ENCODE results near the gene SNX14. TPM values are rescaled to one million over a fixed set of nuclear protein-coding genes. Genes with fewer than 3 reads are reported as not detected.

SNX14 gene
- total and polyA plus RNA-seq, 2 of the 13 experiments (the other 11 are each of a cell fraction or from before 2014, with no cell fraction given): 83.5 to 112 TPM

DNA sequence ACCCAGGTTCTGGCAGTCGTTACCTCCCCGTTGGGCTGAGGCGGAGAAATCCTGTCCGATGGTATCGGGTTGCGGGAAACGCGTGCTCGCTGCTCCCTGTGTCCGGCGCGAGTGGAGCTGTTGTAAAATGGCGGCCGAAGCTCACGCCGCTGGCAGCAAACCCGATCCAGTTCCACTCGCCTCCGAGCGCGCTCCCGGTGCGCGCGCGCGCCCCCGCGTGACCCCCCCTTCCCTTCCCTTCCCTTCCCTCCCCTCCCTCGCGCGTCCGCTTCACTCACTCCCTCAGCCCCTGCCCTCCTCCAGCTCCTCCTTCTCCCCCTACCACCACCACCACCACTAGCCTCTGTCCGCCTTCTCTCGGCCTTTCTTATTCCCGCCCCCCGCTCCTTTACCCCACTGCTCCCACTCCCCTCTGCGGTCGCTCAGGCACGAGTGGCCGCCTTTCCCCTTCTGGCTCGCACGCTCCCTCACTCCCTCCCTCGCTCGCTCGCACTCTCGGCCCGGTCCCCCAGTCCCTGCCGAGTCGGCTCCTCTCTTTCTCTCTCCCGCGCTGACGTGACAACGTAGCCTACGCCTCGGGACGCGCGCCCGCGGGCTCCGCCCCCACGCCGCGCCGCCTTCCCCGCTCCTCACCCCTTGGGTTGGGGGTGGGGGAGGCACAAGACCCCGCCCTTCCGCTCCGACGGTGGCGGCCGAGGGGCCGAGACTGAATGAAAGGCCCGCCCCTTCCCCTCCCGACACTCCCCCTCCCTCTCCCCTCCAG, 49.3 kb upstream of the SNX14 start, which contains the start of gene SYNCRIP (continued):
- TF ChIP-seq, protein P1, sequence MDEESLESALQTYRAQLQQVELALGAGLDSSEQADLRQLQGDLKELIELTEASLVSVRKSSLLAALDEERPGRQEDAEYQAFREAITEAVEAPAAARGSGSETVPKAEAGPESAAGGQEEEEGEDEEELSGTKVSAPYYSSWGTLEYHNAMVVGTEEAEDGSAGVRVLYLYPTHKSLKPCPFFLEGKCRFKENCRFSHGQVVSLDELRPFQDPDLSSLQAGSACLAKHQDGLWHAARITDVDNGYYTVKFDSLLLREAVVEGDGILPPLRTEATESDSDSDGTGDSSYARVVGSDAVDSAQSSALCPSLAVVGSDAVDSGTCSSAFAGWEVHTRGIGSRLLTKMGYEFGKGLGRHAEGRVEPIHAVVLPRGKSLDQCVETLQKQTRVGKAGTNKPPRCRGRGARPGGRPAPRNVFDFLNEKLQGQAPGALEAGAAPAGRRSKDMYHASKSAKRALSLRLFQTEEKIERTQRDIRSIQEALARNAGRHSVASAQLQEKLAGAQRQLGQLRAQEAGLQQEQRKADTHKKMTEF (CRISPR knock-in tag; IDR thresholded peaks at IDR 0.05): peak; percentile 70
- TF ChIP-seq EHMT2 (IDR thresholded peaks at IDR 0.05; ENCODE audit: borderline replicate concordance, low read depth, low read length): no peak
- TF ChIP-seq ZBTB3 (CRISPR knock-in tag; IDR thresholded peaks at IDR 0.05; ENCODE audit: borderline replicate concordance, low read depth): 0 out of 2 replicates have a peak, but pooled peaks have one; percentile 14
- TF ChIP-seq TAF15 (IDR thresholded peaks at IDR 0.05; ENCODE audit: low read depth, low read length, poor library complexity, severe bottlenecking): peak; percentile 41
- TF ChIP-seq RORA (CRISPR knock-in tag; IDR thresholded peaks at IDR 0.05): no peak
- 0 out of 2 replicates have a peak, but pooled peaks have one; percentile 41 for TF ChIP-seq DNMT1 (CRISPR knock-in tag; IDR thresholded peaks at IDR 0.05)
- no peak for TF ChIP-seq ZKSCAN8 (CRISPR knock-in tag; IDR thresholded peaks at IDR 0.05; ENCODE audit: borderline replicate concordance)
- peak; percentile 41; the same call in 1 of the 2 replicates for TF ChIP-seq ZMYM3 (CRISPR knock-in tag; IDR thresholded peaks at IDR 0.05)
- TF ChIP-seq NFRKB (IDR thresholded peaks at IDR 0.05): 0 out of 2 replicates have a peak, but pooled peaks have one; percentile 13
- peak; percentile 57 for TF ChIP-seq MED8 (CRISPR knock-in tag; IDR thresholded peaks at IDR 0.05; ENCODE audit: insufficient replicate concordance)
- TF ChIP-seq, protein P2, sequence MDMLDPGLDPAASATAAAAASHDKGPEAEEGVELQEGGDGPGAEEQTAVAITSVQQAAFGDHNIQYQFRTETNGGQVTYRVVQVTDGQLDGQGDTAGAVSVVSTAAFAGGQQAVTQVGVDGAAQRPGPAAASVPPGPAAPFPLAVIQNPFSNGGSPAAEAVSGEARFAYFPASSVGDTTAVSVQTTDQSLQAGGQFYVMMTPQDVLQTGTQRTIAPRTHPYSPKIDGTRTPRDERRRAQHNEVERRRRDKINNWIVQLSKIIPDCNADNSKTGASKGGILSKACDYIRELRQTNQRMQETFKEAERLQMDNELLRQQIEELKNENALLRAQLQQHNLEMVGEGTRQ (IDR thresholded peaks at IDR 0.05; ENCODE audit: low read depth, low read length): no peak
- TF ChIP-seq, protein P2 (CRISPR knock-in tag; IDR thresholded peaks at IDR 0.05; ENCODE audit: borderline replicate concordance): no peak
- TF ChIP-seq ZNF782 (CRISPR knock-in tag; IDR thresholded peaks at IDR 0.05; ENCODE audit: borderline replicate concordance): no peak; the same call in 1 of the 2 replicates
- 0 out of 2 replicates have a peak, but pooled peaks have one; percentile 16 for TF ChIP-seq ZNF335 (CRISPR knock-in tag; IDR thresholded peaks at IDR 0.05)
- peak; percentile 75 for TF ChIP-seq MAZ (IDR thresholded peaks at IDR 0.05; ENCODE audit: borderline replicate concordance, low read depth, low read length)
- TF ChIP-seq MAZ (CRISPR knock-in tag; IDR thresholded peaks at IDR 0.05; ENCODE audit: low read depth): peak; percentile 74; the same call in 1 of the 2 replicates
- TF ChIP-seq GLI4 (CRISPR knock-in tag; IDR thresholded peaks at IDR 0.05; ENCODE audit: borderline replicate concordance): no peak
- TF ChIP-seq SOX13 (IDR thresholded peaks at IDR 0.05): no peak
- peak in 1 of 2 experiments; percentile 66; a peak in 2 of 4 replicates for TF ChIP-seq SOX13 (CRISPR knock-in tag; conservative IDR thresholded peaks at IDR 0.05 in 1 of 2, IDR thresholded peaks at IDR 0.05 in 1 of 2)
- peak; percentile 69; the same call in 1 of the 2 replicates for TF ChIP-seq TOPORS (CRISPR knock-in tag; IDR thresholded peaks at IDR 0.05)
- peak; percentile 65; the same call in 1 of the 2 replicates for TF ChIP-seq ZBTB7A (CRISPR knock-in tag; IDR thresholded peaks at IDR 0.05)
- no peak for TF ChIP-seq MZF1 (CRISPR knock-in tag; IDR thresholded peaks at IDR 0.05; ENCODE audit: borderline replicate concordance)
- 0 out of 2 replicates have a peak, but pooled peaks have one; percentile 34 for TF ChIP-seq POLR2AphosphoS2 (IDR thresholded peaks at IDR 0.05; ENCODE audit: low read depth, low read length)
- no peak for TF ChIP-seq TCF12 (IDR thresholded peaks at IDR 0.05)
- TF ChIP-seq TCF12 (CRISPR knock-in tag; IDR thresholded peaks at IDR 0.05): 0 out of 2 replicates have a peak, but pooled peaks have one; percentile 1
- peak; percentile 12 for TF ChIP-seq PCBP2 (optimal IDR thresholded peaks at IDR 0.05; ENCODE audit: low read depth, low read length, poor library complexity, severe bottlenecking)
- TF ChIP-seq ZNF317 (CRISPR knock-in tag; IDR thresholded peaks at IDR 0.05): peak; percentile 85
- TF ChIP-seq CENPX (CRISPR knock-in tag; IDR thresholded peaks at IDR 0.05): no peak

Data from HepG2 (cell line).